ENCODE results near the gene UGT2A1. TPM values are rescaled to one million over a fixed set of nuclear protein-coding genes. Genes with fewer than 3 reads are reported as not detected.

Gene UGT2A1
- total and polyA plus RNA-seq, 2 donors = 0.09 to 0.21 TPM

- H3K9me3 ChIP-seq (ENCODE audit: control insufficient read depth in 2 of 2, insufficient read depth in 1 of 2, low read length in 1 of 2) = peaks cover 0 to 3% of the 10 kb centered on the region in 2 donors
- no peak overlapping the region for H3K27ac ChIP-seq (ENCODE audit: low read depth in 1 of 2, low read length in 1 of 2)
- WGBS = 98% methylated on average over 24 of the region's 24 CpGs
- H3K4me3 ChIP-seq (ENCODE audit: low read length in 2 of 2) = no peak overlapping the region
- H3K4me1 ChIP-seq (ENCODE audit: control insufficient read depth in 2 of 2, insufficient read depth in 2 of 2, low read length in 2 of 2) = no peaks in the 10 kb centered on the region
- no peak for DNase-seq (ENCODE audit: low read depth in 6 of 9, low spot score in 9 of 9)
- H3K27me3 ChIP-seq (ENCODE audit: control insufficient read depth in 2 of 2, insufficient read depth in 1 of 2, low read length in 1 of 2) = no peaks in the 10 kb centered on the region
- H3K36me3 ChIP-seq (ENCODE audit: control insufficient read depth in 2 of 2, insufficient read depth in 2 of 2, low read length in 1 of 2) = no peaks in the 10 kb centered on the region
These were observed 76.7 kb downstream of the UGT2A1 start for GRCh38 chr4:69576251-69576877.

- Histone ChIP-seq H3K4me3 (ENCODE audit: low read length in 2 of 2) (no peak overlapping the region), H3K4me1 (ENCODE audit: control insufficient read depth in 2 of 2, insufficient read depth in 2 of 2, low read length in 2 of 2) (no peaks in the 10 kb centered on the region), H3K36me3 (ENCODE audit: control insufficient read depth in 2 of 2, insufficient read depth in 2 of 2, low read length in 1 of 2) (no peaks in the 10 kb centered on the region), H3K27ac (ENCODE audit: low read depth in 1 of 2, low read length in 1 of 2) (no peak overlapping the region), H3K27me3 (ENCODE audit: control insufficient read depth in 2 of 2, insufficient read depth in 1 of 2, low read length in 1 of 2) (no peaks in the 10 kb centered on the region), H3K9me3 (ENCODE audit: control insufficient read depth in 2 of 2, insufficient read depth in 1 of 2, low read length in 1 of 2) (no peaks in the 10 kb centered on the region)
- 95% methylated on average over 1 of the region's 1 CpG for WGBS
- no peak for DNase-seq (ENCODE audit: low read depth in 6 of 9, low spot score in 9 of 9)
These were observed 84.3 kb downstream of the UGT2A1 start for GRCh38 chr4:69568787-69569186.

- DNase-seq (ENCODE audit: low read depth in 6 of 9, low spot score in 9 of 9) = no peak
- no peak overlapping the region for H3K4me3 ChIP-seq (ENCODE audit: low read length in 2 of 2)
- no peak overlapping the region for H3K27ac ChIP-seq (ENCODE audit: low read depth in 1 of 2, low read length in 1 of 2)
- no peaks in the 10 kb centered on the region for H3K27me3 ChIP-seq (ENCODE audit: control insufficient read depth in 2 of 2, insufficient read depth in 1 of 2, low read length in 1 of 2)
- H3K36me3 ChIP-seq (ENCODE audit: control insufficient read depth in 2 of 2, insufficient read depth in 2 of 2, low read length in 1 of 2) = no peaks in the 10 kb centered on the region
- 47% methylated on average over 2 of the region's 2 CpGs for WGBS
- no peaks in the 10 kb centered on the region for H3K4me1 ChIP-seq (ENCODE audit: control insufficient read depth in 2 of 2, insufficient read depth in 2 of 2, low read length in 2 of 2)
- H3K9me3 ChIP-seq (ENCODE audit: control insufficient read depth in 2 of 2, insufficient read depth in 1 of 2, low read length in 1 of 2) = no peaks in the 10 kb centered on the region
These were observed 89.6 kb downstream of the UGT2A1 start for GRCh38 chr4:69563424-69563823.

GRCh38 chr4:69549651-69550050 lies 103.4 kb downstream of the UGT2A1 start:
- H3K27ac ChIP-seq (ENCODE audit: low read depth in 1 of 2, low read length in 1 of 2) = no peak overlapping the region
- no peaks in the 10 kb centered on the region for H3K36me3 ChIP-seq (ENCODE audit: control insufficient read depth in 2 of 2, insufficient read depth in 2 of 2, low read length in 1 of 2)
- H3K4me1 ChIP-seq (ENCODE audit: control insufficient read depth in 2 of 2, insufficient read depth in 2 of 2, low read length in 2 of 2) = no peaks in the 10 kb centered on the region
- 85% methylated on average over 2 of the region's 2 CpGs for WGBS
- no peak overlapping the region for H3K4me3 ChIP-seq (ENCODE audit: low read length in 2 of 2)
- H3K27me3 ChIP-seq (ENCODE audit: control insufficient read depth in 2 of 2, insufficient read depth in 1 of 2, low read length in 1 of 2) = no peaks in the 10 kb centered on the region
- no peaks in the 10 kb centered on the region for H3K9me3 ChIP-seq (ENCODE audit: control insufficient read depth in 2 of 2, insufficient read depth in 1 of 2, low read length in 1 of 2)
- no peak for DNase-seq (ENCODE audit: low read depth in 6 of 9, low spot score in 9 of 9)

GRCh38 chr4:69546134-69546765 lies 106.8 kb downstream of the UGT2A1 start:
- no peak overlapping the region for H3K27ac ChIP-seq (ENCODE audit: low read depth in 1 of 2, low read length in 1 of 2)
- H3K9me3 ChIP-seq (ENCODE audit: control insufficient read depth in 2 of 2, insufficient read depth in 1 of 2, low read length in 1 of 2) = no peaks in the 10 kb centered on the region
- no peaks in the 10 kb centered on the region for H3K4me1 ChIP-seq (ENCODE audit: control insufficient read depth in 2 of 2, insufficient read depth in 2 of 2, low read length in 2 of 2)
- no peaks in the 10 kb centered on the region for H3K36me3 ChIP-seq (ENCODE audit: control insufficient read depth in 2 of 2, insufficient read depth in 2 of 2, low read length in 1 of 2)
- no peak for DNase-seq (ENCODE audit: low read depth in 6 of 9, low spot score in 9 of 9)
- no peaks in the 10 kb centered on the region for H3K27me3 ChIP-seq (ENCODE audit: control insufficient read depth in 2 of 2, insufficient read depth in 1 of 2, low read length in 1 of 2)
- H3K4me3 ChIP-seq (ENCODE audit: low read length in 2 of 2) = no peak overlapping the region
- 74% methylated on average over 6 of the region's 6 CpGs for WGBS

Other genes with a start within 250 kb of the UGT2A1 start
- gene UGT2B4, start 157.3 kb downstream of the UGT2A1 start, total RNA-seq = 0.05 TPM
- 0.23 TPM for gene UGT2B4, start 157.3 kb downstream of the UGT2A1 start, polyA plus RNA-seq
- not detected for gene UGT2A2, start 13.6 kb downstream of the UGT2A1 start, total RNA-seq
- gene UGT2A2, start 13.6 kb downstream of the UGT2A1 start, polyA plus RNA-seq = not detected
- 0.90 TPM for gene SULT1B1, start 107.4 kb upstream of the UGT2A1 start, total RNA-seq
- 2.5 TPM for gene SULT1B1, start 107.4 kb upstream of the UGT2A1 start, polyA plus RNA-seq
- gene SULT1E1, start 206.9 kb upstream of the UGT2A1 start, total RNA-seq = 7.8 TPM
- gene SULT1E1, start 206.9 kb upstream of the UGT2A1 start, polyA plus RNA-seq = 16.5 TPM

Measured in thymus (tissue), 11 donors.